GM12878 (cell line): ENCODE measurements around the gene STK10. TPM values are rescaled to one million over a fixed set of nuclear protein-coding genes. Genes with fewer than 3 reads are reported as not detected.

ENCODE experiments used
- ATAC-seq: fragments of 200-7000 bp; cut with Tn5 transposase; 3 replicates; pipeline ENCODE4 v1.9.1; 2020; ENCODE audit warnings: mild to moderate bottlenecking, moderate library complexity
- BruUV-seq: library from RNA; stranded (reverse); fragments of 400-500 nt; replicated peaks from 2 replicates; lab custom pipeline; 2021; lab: Mats Ljungman, UMichigan
- CTCF ChIA-PET: fragments of 300-600 bp; sonication (Branson Sonifier 250); formaldehyde crosslinking; extraction: SDS; loops from one replicate; lab custom pipeline; 2021; ENCODE audit warnings: inconsistent platforms; lab: Yijun Ruan, JAX
- POLR2A ChIA-PET: fragments of 350-600 bp; formaldehyde crosslinking; extraction: SDS; loops from one replicate; lab custom pipeline; 2021; ENCODE audit warnings: inconsistent platforms; lab: Charles Lee
- RAD21 ChIA-PET: fragments of 300-600 bp; sonication (Branson Sonifier 250); formaldehyde crosslinking; loops from one replicate; lab custom pipeline; 2023; ENCODE audit warnings: antibody characterized with exemption; ENCODE audit not compliant: unreplicated experiment; lab: Charles Lee
- SMC1A ChIA-PET: fragments of 300-600 bp; sonication (Branson Sonifier 250); formaldehyde crosslinking; loops from one replicate; lab custom pipeline; 2023; ENCODE audit not compliant: unreplicated experiment, uncharacterized antibody; lab: Charles Lee
- DNase-seq: peaks from one replicate; pipeline ENCODE4 v3.0.0-alpha.2; 2011; ENCODE audit warnings: low read depth, low spot score
- FAIRE-seq: peaks from 3 replicates; lab custom pipeline; 2011; peaks lifted over from hg19 to GRCh38; lab: Jason Lieb, UNC
- H2AFZ ChIP-seq: 2 replicates; pipeline ENCODE4 v1.6.0; 2011; ENCODE audit warnings: low read depth, low read length, control low read depth; ENCODE audit not compliant: control insufficient read depth
- H3K27ac ChIP-seq: 2 replicates; pipeline ENCODE4 v1.5.1; 2011; ENCODE audit warnings: control low read depth; ENCODE audit not compliant: control insufficient read depth, insufficient read depth
- H3K27me3 ChIP-seq, 2 experiments: replicated peaks in 1 of 2; 2 replicates each; pipeline versions ENCODE4 v1.6.0 to v1.6.1; 2011; ENCODE audit warnings: low read length in 1 of 2; ENCODE audit not compliant: control insufficient read depth in 2 of 2, insufficient read depth in 2 of 2
- H3K36me3 ChIP-seq, 2 experiments: 2 replicates each; pipeline ENCODE4 v1.5.1; 2011; ENCODE audit warnings: low read length in 1 of 2; ENCODE audit not compliant: control insufficient read depth in 2 of 2, insufficient read depth in 2 of 2
- H3K4me1 ChIP-seq: 2 replicates; pipeline ENCODE4 v1.6.1; 2011; ENCODE audit warnings: mild to moderate bottlenecking, low read length, moderate library complexity, mixed read lengths; ENCODE audit not compliant: control insufficient read depth, insufficient read depth
- H3K4me2 ChIP-seq: 2 replicates; pipeline ENCODE4 v1.6.0; 2011; ENCODE audit warnings: control low read depth; ENCODE audit not compliant: control insufficient read depth, insufficient read depth
- H3K4me3 ChIP-seq: fragments of 200-600 bp; sonication (generic); 2 replicates; pipeline ENCODE4 v1.5.1; 2016
- H3K79me2 ChIP-seq: 2 replicates; pipeline ENCODE4 v1.6.0; 2011; ENCODE audit warnings: low read length; ENCODE audit not compliant: control insufficient read depth, insufficient read depth
- H3K9ac ChIP-seq: 2 replicates; pipeline ENCODE4 v1.8.0; 2011; ENCODE audit warnings: low read length, control low read depth, mixed read lengths; ENCODE audit not compliant: control insufficient read depth, insufficient read depth
- H3K9me3 ChIP-seq: replicated peaks from 3 replicates; pipeline ENCODE4 v1.5.1; 2011; ENCODE audit warnings: mild to moderate bottlenecking, low read length; ENCODE audit not compliant: control insufficient read depth, insufficient read depth
- H4K20me1 ChIP-seq: 2 replicates; pipeline ENCODE4 v1.6.0; 2011; ENCODE audit not compliant: control insufficient read depth, insufficient read depth
- CBX5 ChIP-seq: sonication (generic); IDR thresholded peaks from 2 replicates; pipeline ENCODE4 v1.6.1; 2016; ENCODE audit warnings: low read depth, moderate library complexity, mild to moderate bottlenecking, inconsistent platforms
- JUNB ChIP-seq: IDR thresholded peaks from 2 replicates; pipeline ENCODE4 v1.6.1; 2016; ENCODE audit warnings: antibody characterized with exemption, mild to moderate bottlenecking
- MTA3 ChIP-seq: IDR thresholded peaks from 2 replicates; pipeline ENCODE4 v1.6.1; 2012; ENCODE audit warnings: low read length, inconsistent platforms, borderline replicate concordance
- MYB ChIP-seq: fragments of 150-350 bp; IDR thresholded peaks from 2 replicates; pipeline ENCODE4 v1.6.1; 2014; ENCODE audit warnings: mild to moderate bottlenecking, low read depth, low read length, borderline replicate concordance
- POLR2A ChIP-seq: IDR thresholded peaks from 2 replicates; pipeline ENCODE4 v1.6.1; 2011; ENCODE audit warnings: low read depth, mild to moderate bottlenecking, low read length
- RAD51 ChIP-seq: fragments of 450-650 bp; IDR thresholded peaks from 2 replicates; pipeline ENCODE4 v1.6.1; 2016; ENCODE audit warnings: moderate library complexity, mild to moderate bottlenecking, inconsistent platforms
- RB1 ChIP-seq: fragments of 450-650 bp; formaldehyde crosslinking; IDR thresholded peaks from 2 replicates; pipeline ENCODE4 v1.6.1; 2017; ENCODE audit warnings: mild to moderate bottlenecking, borderline replicate concordance
- SIX5 ChIP-seq: IDR thresholded peaks from 2 replicates; pipeline ENCODE4 v1.6.1; 2011; ENCODE audit warnings: mild to moderate bottlenecking, low read depth, low read length, moderate library complexity; ENCODE audit not compliant: severe bottlenecking
- SMAD5 ChIP-seq: IDR thresholded peaks from 2 replicates; pipeline ENCODE4 v1.6.1; 2016; ENCODE audit warnings: antibody characterized with exemption, low read depth
- WGBS: methylation state at CpG from one replicate; pipeline ENCODE4 v1.1.6; 2016; ENCODE audit warnings: low lambda C conversion rate; ENCODE audit not compliant: insufficient replicate concordance, insufficient coverage; ENCODE audit errors: missing lambda C conversion rate; 5-methylcytosine and 5-hydroxymethylcytosine counted together
- in situ Hi-C: fragments of 300-500 bp; cut with MboI; formaldehyde crosslinking; loops from 9 replicates; pipeline ENCODE4 v1.14.3; 2018; ENCODE audit warnings: mixed read lengths
- intact Hi-C: fragments of 100-400 bp; cut with micrococcal nuclease; formaldehyde crosslinking; loops from one replicate; pipeline ENCODE4 v1.14.2; 2022; ENCODE audit not compliant: unreplicated experiment
- polyA plus RNA-seq, 11 experiments: library from polyadenylated mRNA; depleted of rRNA in 4 of 11; unstranded in 6 of 11; stranded (reverse) in 5 of 11; fragments of >200 nt; fragmentation: Nextera tagmentation in 4 of 11; fragmentation: Illumina TruSeq in 1 of 11; extraction: Ambion mirVana in 4 of 11; extraction: Trizol in 1 of 11; gene quantifications; 1 replicate in 1 of 11; 2 replicates in 10 of 11; pipeline versions ENCODE4 v1.2.1 to v1.2.3, GENCODE V29; 2011 to 2016; ENCODE audit warnings: inconsistent platforms in 2 of 11, missing spikeins in 2 of 11, low read depth in 1 of 11
- total RNA-seq, 4 experiments: library from RNA; depleted of rRNA in 3 of 4; stranded (reverse); fragments of >200 nt in 3 of 4; fragmentation: Illumina TruSeq in 1 of 4; extraction: Trizol in 1 of 4; gene quantifications; 2 replicates each; pipeline versions ENCODE4 v1.2.1 to v1.2.3, GENCODE V29; 2013 to 2021
- TF ChIP-seq, protein P1 (sequence below): IDR thresholded peaks from 2 replicates; pipeline ENCODE4 v1.6.1; 2011; ENCODE audit warnings: borderline replicate concordance, low read depth, mild to moderate bottlenecking, moderate library complexity, mixed read lengths, low read length; ENCODE audit not compliant: insufficient read depth; ENCODE audit errors: extremely low read length
- TF ChIP-seq, protein P2 (sequence below): fragments of 150-350 bp; IDR thresholded peaks from 2 replicates; pipeline ENCODE4 v1.6.1; 2016; ENCODE audit warnings: low read depth, low read length

The STK10 gene
- total and polyA plus RNA-seq, 10 of the 15 experiments (the other 5 are each of a cell fraction or from before 2014, with no cell fraction given) = 14.2 to 96.4 (median 50.6) TPM

DNA sequence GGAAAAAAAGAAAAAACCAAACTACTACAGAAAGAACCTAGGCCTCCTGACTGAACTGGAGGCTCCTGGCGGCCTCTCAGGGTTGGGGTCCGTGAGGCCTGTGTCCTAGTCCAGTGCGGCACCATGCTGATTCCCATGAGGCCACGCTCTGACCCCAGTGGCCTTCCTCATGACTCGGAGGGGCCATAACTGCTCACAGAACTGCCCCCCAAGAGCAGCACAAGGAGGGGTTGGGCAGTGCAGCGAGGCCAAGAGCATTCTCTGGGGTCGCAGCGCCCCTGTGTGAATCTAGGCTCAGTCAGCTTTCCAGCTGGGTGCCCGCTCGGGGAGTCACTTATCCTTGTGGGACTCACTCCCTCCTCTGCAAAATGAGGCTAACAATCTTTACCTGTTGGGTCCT is 102.3 kb downstream of the STK10 start:
- no peak overlapping the region for H3K4me3 ChIP-seq
- intact Hi-C loops = no loop called here
- ATAC-seq = no peak
- H3K4me1 ChIP-seq = no peaks in the 10 kb centered on the region
- in situ Hi-C loops = no loop called here
- H3K79me2 ChIP-seq = no peaks in the 10 kb centered on the region
- no peak overlapping the region for H2AFZ ChIP-seq
- H3K27ac ChIP-seq = no peak overlapping the region
- H3K36me3 ChIP-seq = peaks cover 0 to 21% of the 10 kb centered on the region in 2 experiments; a peak in 3 of 4 replicates
- RAD21 ChIA-PET = no interaction called here
- WGBS = 96% methylated on average over 10 of the region's 10 CpGs
- no TSS peak for BruUV-seq
- H3K27me3 ChIP-seq = no peaks in the 10 kb centered on the region
- TF ChIP-seq MTA3 (no peak), JUNB (no peak), POLR2A (peak; percentile 58), CBX5 (no peak)
- TF ChIP-seq, all 136 proteins: peak for 1
- SMC1A ChIA-PET = no interaction called here
- CTCF ChIA-PET = no interaction called here
- Histone ChIP-seq H3K9ac (no peak overlapping the region), H3K4me2 (no peak overlapping the region), H4K20me1 (no peaks in the 10 kb centered on the region), H3K9me3 (no peaks in the 10 kb centered on the region)
- POLR2A ChIA-PET = no interaction called here
- no peak for FAIRE-seq
- no peak for DNase-seq

DNA sequence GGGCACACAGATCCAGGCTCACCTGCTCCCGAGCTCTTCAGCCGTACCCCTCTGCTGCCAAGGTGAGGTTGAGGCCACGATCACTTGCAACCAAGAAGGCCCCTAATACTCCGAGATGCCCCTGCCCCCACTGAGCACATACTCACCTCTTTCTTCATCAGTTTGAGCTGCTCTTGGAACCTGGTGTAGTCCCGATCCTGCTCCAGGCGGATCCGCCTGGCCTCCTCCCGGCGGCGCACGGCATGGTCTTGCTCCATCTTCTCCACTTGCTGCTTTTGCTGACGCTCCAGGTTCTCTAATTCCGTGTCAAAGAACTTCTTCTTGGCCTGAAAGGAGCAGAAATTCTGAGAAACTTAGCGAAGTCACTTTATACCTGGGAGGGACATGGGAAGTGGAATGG is 105.8 kb downstream of the STK10 start:
- ChIA-PET POLR2A (no interaction called here), RAD21 (no interaction called here), SMC1A (interaction anchor here (0.8 to 1.0 kb wide), 2 partner anchors 12 to 14 kb away, joined by 3 read pairs; no protein-coding TSS in a partner anchor), CTCF (interaction anchor here (0.8 kb wide), 1 partner anchor 210 kb away, joined by 3 read pairs; no protein-coding TSS in a partner anchor)
- Histone ChIP-seq H2AFZ (no peak overlapping the region), H4K20me1 (no peaks in the 10 kb centered on the region), H3K27me3 (no peaks in the 10 kb centered on the region), H3K79me2 (no peaks in the 10 kb centered on the region), H3K27ac (no peak overlapping the region), H3K9me3 (no peaks in the 10 kb centered on the region), H3K4me3 (no peak overlapping the region), H3K36me3 (peaks cover 6 to 22% of the 10 kb centered on the region in 2 experiments), H3K9ac (no peak overlapping the region), H3K4me2 (no peak overlapping the region), H3K4me1 (no peaks in the 10 kb centered on the region)
- DNase-seq (no peak), FAIRE-seq (no peak), ATAC-seq (no peak)
- BruUV-seq = no TSS peak
- intact Hi-C loops (no loop called here), in situ Hi-C loops (no loop called here)
- 97% methylated on average over 13 of the region's 14 CpGs for WGBS
- TF ChIP-seq SIX5 (no peak), RAD51 (no peak), POLR2A (no peak), RB1 (no peak), SMAD5 (no peak), MYB (no peak)
- TF ChIP-seq, protein P1, sequence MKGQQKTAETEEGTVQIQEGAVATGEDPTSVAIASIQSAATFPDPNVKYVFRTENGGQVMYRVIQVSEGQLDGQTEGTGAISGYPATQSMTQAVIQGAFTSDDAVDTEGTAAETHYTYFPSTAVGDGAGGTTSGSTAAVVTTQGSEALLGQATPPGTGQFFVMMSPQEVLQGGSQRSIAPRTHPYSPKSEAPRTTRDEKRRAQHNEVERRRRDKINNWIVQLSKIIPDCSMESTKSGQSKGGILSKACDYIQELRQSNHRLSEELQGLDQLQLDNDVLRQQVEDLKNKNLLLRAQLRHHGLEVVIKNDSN = no peak
- TF ChIP-seq, protein P2, sequence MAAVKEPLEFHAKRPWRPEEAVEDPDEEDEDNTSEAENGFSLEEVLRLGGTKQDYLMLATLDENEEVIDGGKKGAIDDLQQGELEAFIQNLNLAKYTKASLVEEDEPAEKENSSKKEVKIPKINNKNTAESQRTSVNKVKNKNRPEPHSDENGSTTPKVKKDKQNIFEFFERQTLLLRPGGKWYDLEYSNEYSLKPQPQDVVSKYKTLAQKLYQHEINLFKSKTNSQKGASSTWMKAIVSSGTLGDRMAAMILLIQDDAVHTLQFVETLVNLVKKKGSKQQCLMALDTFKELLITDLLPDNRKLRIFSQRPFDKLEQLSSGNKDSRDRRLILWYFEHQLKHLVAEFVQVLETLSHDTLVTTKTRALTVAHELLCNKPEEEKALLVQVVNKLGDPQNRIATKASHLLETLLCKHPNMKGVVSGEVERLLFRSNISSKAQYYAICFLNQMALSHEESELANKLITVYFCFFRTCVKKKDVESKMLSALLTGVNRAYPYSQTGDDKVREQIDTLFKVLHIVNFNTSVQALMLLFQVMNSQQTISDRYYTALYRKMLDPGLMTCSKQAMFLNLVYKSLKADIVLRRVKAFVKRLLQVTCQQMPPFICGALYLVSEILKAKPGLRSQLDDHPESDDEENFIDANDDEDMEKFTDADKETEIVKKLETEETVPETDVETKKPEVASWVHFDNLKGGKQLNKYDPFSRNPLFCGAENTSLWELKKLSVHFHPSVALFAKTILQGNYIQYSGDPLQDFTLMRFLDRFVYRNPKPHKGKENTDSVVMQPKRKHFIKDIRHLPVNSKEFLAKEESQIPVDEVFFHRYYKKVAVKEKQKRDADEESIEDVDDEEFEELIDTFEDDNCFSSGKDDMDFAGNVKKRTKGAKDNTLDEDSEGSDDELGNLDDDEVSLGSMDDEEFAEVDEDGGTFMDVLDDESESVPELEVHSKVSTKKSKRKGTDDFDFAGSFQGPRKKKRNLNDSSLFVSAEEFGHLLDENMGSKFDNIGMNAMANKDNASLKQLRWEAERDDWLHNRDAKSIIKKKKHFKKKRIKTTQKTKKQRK = no peak
